PC-3 (cell line): ENCODE measurements around the gene GMPPB.

Experiments used
- EZH2 ChIP-seq: fragments of 300-600 bp; sonication (generic); IDR thresholded peaks from one replicate; pipeline ENCODE4 v1.6.1; 2017; ENCODE audit warnings: antibody characterized with exemption, mild to moderate bottlenecking, low read length; ENCODE audit not compliant: unreplicated experiment
- EZH2phosphoT487 ChIP-seq: fragments of 300-600 bp; sonication (generic); IDR thresholded peaks from 2 replicates; pipeline ENCODE4 v1.6.1; 2018; ENCODE audit warnings: mild to moderate bottlenecking, antibody characterized with exemption, low read length, borderline replicate concordance
- TF ChIP-seq, protein P1 (sequence below): fragments of 300-600 bp; sonication (generic); conservative IDR thresholded peaks from 2 replicates; pipeline ENCODE4 v1.5.1; 2017; ENCODE audit warnings: antibody characterized with exemption, low read depth, mild to moderate bottlenecking, low read length

GRCh38 chr3:49706456-49707112 lies 17.2 kb downstream of the GMPPB start:
- TF ChIP-seq, protein P1, sequence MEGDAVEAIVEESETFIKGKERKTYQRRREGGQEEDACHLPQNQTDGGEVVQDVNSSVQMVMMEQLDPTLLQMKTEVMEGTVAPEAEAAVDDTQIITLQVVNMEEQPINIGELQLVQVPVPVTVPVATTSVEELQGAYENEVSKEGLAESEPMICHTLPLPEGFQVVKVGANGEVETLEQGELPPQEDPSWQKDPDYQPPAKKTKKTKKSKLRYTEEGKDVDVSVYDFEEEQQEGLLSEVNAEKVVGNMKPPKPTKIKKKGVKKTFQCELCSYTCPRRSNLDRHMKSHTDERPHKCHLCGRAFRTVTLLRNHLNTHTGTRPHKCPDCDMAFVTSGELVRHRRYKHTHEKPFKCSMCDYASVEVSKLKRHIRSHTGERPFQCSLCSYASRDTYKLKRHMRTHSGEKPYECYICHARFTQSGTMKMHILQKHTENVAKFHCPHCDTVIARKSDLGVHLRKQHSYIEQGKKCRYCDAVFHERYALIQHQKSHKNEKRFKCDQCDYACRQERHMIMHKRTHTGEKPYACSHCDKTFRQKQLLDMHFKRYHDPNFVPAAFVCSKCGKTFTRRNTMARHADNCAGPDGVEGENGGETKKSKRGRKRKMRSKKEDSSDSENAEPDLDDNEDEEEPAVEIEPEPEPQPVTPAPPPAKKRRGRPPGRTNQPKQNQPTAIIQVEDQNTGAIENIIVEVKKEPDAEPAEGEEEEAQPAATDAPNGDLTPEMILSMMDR, result 0 out of 2 replicates have a peak, but pooled peaks have one; percentile 13
- TF ChIP-seq EZH2 (no peak), EZH2phosphoT487 (no peak)
